ENCODE measurements around the gene SLC25A1.
"Not testable (repeated sequence)": the region's sequence is repeated elsewhere in the genome, so short reads cannot be mapped to it uniquely, and the experiment has no call there.

SLC25A1 gene

GRCh38 chr22:19179497-19180048 lies 1.0 kb upstream of the SLC25A1 start:
- peak; percentile 84 for DNase-seq

- peak in 1 of 2 experiments; percentile 2 for DNase-seq
These were observed 375 bp downstream of the SLC25A1 start for GRCh38 chr22:19178065-19178656.

GRCh38 chr22:19177164-19178064 lies 1.1 kb downstream of the SLC25A1 start:
- no peak for DNase-seq

- no peak for DNase-seq
These were observed 1.8 kb downstream of the SLC25A1 start for GRCh38 chr22:19176732-19177131.

GRCh38 chr22:19176175-19176643 lies 2.3 kb downstream of the SLC25A1 start:
- no peak for DNase-seq

GRCh38 chr22:19175602-19176174 lies 2.8 kb downstream of the SLC25A1 start:
- DNase-seq: no peak

- no peak for DNase-seq
These were observed 3.4 kb downstream of the SLC25A1 start for GRCh38 chr22:19175026-19175601.

- DNase-seq: peak; percentile 81 to 88
These were observed 4.2 kb downstream of the SLC25A1 start for GRCh38 chr22:19174106-19175025.

GRCh38 chr22:19173047-19174035 lies 5.2 kb downstream of the SLC25A1 start:
- no peak for DNase-seq

- DNase-seq: no peak
These were observed 6.1 kb downstream of the SLC25A1 start for GRCh38 chr22:19172213-19173046.

- DNase-seq: no peak
These were observed 8.6 kb downstream of the SLC25A1 start for GRCh38 chr22:19169947-19170318.

GRCh38 chr22:19169002-19169946 lies 9.3 kb downstream of the SLC25A1 start:
- no peak for DNase-seq

- no peak for DNase-seq
These were observed 10.2 kb downstream of the SLC25A1 start for GRCh38 chr22:19168088-19168890.

- no peak for DNase-seq
These were observed 11.2 kb downstream of the SLC25A1 start for GRCh38 chr22:19167106-19167869.

- no peak for DNase-seq
These were observed 12.1 kb downstream of the SLC25A1 start for GRCh38 chr22:19166421-19166820.

- DNase-seq: no peak
These were observed 14.1 kb downstream of the SLC25A1 start for GRCh38 chr22:19164425-19164824.

GRCh38 chr22:19158649-19159048 lies 19.9 kb downstream of the SLC25A1 start:
- DNase-seq: not testable (repeated sequence)

All from AML-193 (cell line).